Body of pancreas (tissue), 4 donors: Measurements from ENCODE around the gene NKIRAS2. TPM values are rescaled to one million over a fixed set of nuclear protein-coding genes. Genes with fewer than 3 reads are reported as not detected.

ENCODE experiments used
- ATAC-seq: fragments of 150-250 bp; one replicate; pipeline ENCODE4 v1.9.1; 2016
- DNase-seq, 4 donors: peaks; one replicate each; pipeline ENCODE4 v3.0.0-alpha.2; 2019
- H3K27ac ChIP-seq, 4 donors: fragments of 200-600 bp; sonication (generic); 1 replicate in 3 of 4; 2 replicates in 1 of 4; pipeline versions ENCODE4 v1.5.1 to v1.6.1; 2016 to 2019; ENCODE audit warnings: mild to moderate bottlenecking in 1 of 4, mixed read lengths in 1 of 4, moderate library complexity in 1 of 4
- H3K27me3 ChIP-seq, 2 donors: fragments of 200-600 bp; sonication (generic); one replicate each; pipeline ENCODE4 v1.6.0; 2016; ENCODE audit warnings: mild to moderate bottlenecking in 1 of 2
- H3K36me3 ChIP-seq, 2 donors: fragments of 200-600 bp; sonication (generic); replicated peaks in 1 of 2; 2 replicates each; pipeline ENCODE4 v1.5.1; 2016; ENCODE audit warnings: low read depth in 2 of 2; ENCODE audit not compliant: insufficient read depth in 1 of 2
- H3K4me1 ChIP-seq: fragments of 200-600 bp; sonication (generic); one replicate; pipeline ENCODE4 v1.6.0; 2016
- H3K4me3 ChIP-seq, 2 donors: fragments of 200-600 bp; sonication (generic); 1 replicate in 1 of 2; 2 replicates in 1 of 2; pipeline ENCODE4 v1.5.1; 2016 to 2019
- H3K9me3 ChIP-seq, 3 donors: fragments of 200-600 bp; sonication (generic); 1 replicate in 2 of 3; 2 replicates in 1 of 3; pipeline ENCODE4 v1.5.1; 2016
- POLR2A ChIP-seq, 3 donors: fragments of 450-650 bp; IDR thresholded peaks; one replicate each; pipeline ENCODE4 v1.6.1; 2016; ENCODE audit warnings: antibody characterized with exemption in 3 of 3, mild to moderate bottlenecking in 2 of 3
- WGBS, 2 donors: methylation state at CpG; one replicate each; pipeline ENCODE4 v1.1.5; 2017; 5-methylcytosine and 5-hydroxymethylcytosine counted together
- intact Hi-C: fragments of 100-400 bp; cut with DNase I; formaldehyde crosslinking; loops from one replicate; pipeline ENCODE4 v1.15.1; 2023
- total RNA-seq, 2 donors: library from RNA; depleted of rRNA; stranded (reverse); fragments of >200 nt; gene quantifications; one replicate each; pipeline ENCODE4 v1.1.0, GENCODE V29; 2016
- TF ChIP-seq, protein P1 (sequence below), 7 experiments: fragments of 450-650 bp in 4 of 7; fragments of 200-600 bp in 3 of 7; sonication (generic) in 3 of 7; IDR thresholded peaks; one replicate each; pipeline ENCODE4 v1.5.1; 2016 to 2019; ENCODE audit warnings: antibody characterized with exemption in 7 of 7

Gene NKIRAS2
- total RNA-seq, 2 donors from 2014 or later: 17.1 to 19.2 TPM

DNA sequence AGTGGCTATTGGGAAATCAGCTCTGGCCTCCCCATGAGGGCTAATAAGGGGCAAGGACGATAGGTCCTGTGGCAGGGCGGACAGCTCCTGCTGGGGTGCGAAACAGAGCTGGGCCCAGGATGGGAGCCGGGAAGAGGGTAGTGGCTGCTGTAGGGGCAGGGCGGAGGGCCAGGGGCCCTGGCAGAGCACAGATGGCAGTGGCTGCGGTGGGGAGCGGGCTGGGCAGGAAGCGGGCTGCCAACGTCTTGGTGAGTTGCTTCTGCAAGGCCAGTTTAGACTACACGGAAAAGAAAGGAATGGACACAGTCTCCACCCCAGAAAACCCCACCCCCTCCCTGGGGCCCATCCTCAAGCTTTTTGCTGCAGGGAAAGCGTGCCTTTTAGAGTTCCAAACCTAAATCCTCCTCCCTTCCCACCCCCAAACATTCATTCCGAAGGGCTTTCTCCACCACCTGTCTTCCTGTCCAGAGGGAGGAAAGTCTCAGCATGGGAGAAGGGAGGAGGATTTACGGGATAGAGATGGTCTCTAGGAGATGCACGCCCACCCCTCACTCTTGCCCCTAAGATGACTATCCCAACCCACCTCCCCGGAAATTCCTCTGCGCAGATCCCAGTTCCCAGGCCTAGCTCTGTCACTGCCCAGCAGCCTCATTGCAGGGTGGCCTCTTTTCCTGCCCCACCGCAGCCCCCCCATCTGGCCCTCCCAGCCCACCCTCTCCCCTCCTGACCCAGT lies 7.1 kb downstream of the NKIRAS2 start:
- no peak for ATAC-seq
- H3K4me1 ChIP-seq: peaks cover 14% of the 10 kb centered on the region
- H3K27ac ChIP-seq: no peak overlapping the region
- H3K4me3 ChIP-seq: no peak overlapping the region
- TF ChIP-seq, protein P1, sequence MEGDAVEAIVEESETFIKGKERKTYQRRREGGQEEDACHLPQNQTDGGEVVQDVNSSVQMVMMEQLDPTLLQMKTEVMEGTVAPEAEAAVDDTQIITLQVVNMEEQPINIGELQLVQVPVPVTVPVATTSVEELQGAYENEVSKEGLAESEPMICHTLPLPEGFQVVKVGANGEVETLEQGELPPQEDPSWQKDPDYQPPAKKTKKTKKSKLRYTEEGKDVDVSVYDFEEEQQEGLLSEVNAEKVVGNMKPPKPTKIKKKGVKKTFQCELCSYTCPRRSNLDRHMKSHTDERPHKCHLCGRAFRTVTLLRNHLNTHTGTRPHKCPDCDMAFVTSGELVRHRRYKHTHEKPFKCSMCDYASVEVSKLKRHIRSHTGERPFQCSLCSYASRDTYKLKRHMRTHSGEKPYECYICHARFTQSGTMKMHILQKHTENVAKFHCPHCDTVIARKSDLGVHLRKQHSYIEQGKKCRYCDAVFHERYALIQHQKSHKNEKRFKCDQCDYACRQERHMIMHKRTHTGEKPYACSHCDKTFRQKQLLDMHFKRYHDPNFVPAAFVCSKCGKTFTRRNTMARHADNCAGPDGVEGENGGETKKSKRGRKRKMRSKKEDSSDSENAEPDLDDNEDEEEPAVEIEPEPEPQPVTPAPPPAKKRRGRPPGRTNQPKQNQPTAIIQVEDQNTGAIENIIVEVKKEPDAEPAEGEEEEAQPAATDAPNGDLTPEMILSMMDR (IDR thresholded peaks at IDR 0.05): no peak
- TF ChIP-seq POLR2A (IDR thresholded peaks at IDR 0.05): no peak
- intact Hi-C loops: loop anchor here (5.0 kb wide), 1 partner anchor 90 kb away; no protein-coding TSS in a partner anchor
- no peak for DNase-seq
- peaks cover 0 to 10% of the 10 kb centered on the region in 2 donors for H3K36me3 ChIP-seq
- no peaks in the 10 kb centered on the region for H3K9me3 ChIP-seq
- no peaks in the 10 kb centered on the region for H3K27me3 ChIP-seq
- 63 to 66% methylated on average over 17 of the region's 17 CpGs for WGBS, 2 donors

- ATAC-seq: no peak
- Histone ChIP-seq H3K4me3 (no peak overlapping the region), H3K36me3 (peaks cover 0 to 10% of the 10 kb centered on the region in 2 donors), H3K27me3 (no peaks in the 10 kb centered on the region), H3K4me1 (peaks cover 14% of the 10 kb centered on the region), H3K9me3 (no peaks in the 10 kb centered on the region), H3K27ac (no peak overlapping the region)
- TF ChIP-seq, protein P1 (IDR thresholded peaks at IDR 0.05): no peak
- TF ChIP-seq POLR2A (IDR thresholded peaks at IDR 0.05): no peak
- intact Hi-C loops: loop anchor here (5.0 kb wide), 1 partner anchor 90 kb away; no protein-coding TSS in a partner anchor
- DNase-seq: no peak
- 79 to 85% methylated on average over 5 of the region's 5 CpGs for WGBS, 2 donors
These were observed 7.7 kb downstream of the NKIRAS2 start for GRCh38 chr17:42027590-42027889.

DNA sequence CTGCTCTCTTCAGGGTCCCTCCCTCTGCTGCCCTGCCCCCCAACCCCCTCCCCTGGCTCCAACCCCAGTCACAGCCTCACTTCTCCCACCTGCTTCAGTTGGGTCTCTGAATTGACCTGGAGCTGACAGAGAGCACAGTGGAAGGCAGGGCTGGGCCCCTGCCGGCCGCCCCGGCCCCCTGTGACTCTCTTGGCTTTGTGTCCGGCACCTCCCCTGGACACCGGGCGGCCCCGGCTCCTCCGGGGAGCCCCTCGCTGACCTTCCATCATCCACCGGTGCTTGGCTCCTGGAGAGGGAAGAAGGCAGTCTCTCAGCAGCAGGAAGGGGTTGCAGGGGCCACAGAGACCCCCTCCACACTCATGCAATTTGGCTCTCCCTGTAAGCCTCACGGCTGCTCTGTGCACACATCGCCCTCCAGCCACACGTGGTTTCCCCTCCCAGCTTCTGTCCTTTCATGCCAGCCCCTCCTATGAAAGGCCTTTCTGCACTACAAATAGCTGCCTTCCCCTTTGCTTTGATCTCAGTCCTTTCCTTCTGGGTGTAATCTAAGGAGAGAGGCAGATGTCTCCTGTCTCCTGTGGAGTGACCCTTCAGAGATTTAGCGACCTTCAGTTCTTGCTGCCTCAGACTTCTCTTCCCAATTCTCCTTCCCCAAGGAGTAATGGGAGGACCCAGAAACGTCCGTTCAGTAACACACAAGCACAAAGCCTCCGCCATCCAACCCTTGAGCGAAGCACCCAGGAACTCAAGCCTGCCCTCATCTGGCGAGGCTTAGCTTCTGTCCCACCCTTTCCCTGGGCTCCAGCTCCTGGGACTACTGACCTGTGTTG lies 8.3 kb downstream of the NKIRAS2 start:
- intact Hi-C loops: loop anchor here (5.0 kb wide), 1 partner anchor 89 kb away; no protein-coding TSS in a partner anchor

DNA sequence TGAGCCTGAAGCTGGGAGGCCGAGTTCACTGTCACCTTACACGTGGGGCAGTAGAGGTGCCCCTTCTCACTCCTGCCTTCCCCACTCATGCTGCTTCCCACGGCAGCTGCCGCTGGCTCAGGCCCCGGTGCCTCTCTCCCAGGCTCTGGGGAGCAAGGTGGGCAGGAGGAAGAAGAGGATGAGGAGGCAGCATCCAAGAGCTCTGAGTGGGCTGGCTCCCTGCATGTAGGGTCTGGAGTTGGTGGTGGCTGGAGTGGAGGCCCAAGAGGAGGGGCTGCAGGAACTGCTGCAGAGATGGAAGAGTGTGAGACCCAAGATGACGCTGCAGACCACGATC lies 8.9 kb downstream of the NKIRAS2 start:
- ATAC-seq: no peak

More for the DNA sequence above, 8.3 kb downstream of the NKIRAS2 start:
- WGBS, 2 donors: 66 to 67% methylated on average over 13 to 19 of the region's 19 CpGs
- Histone ChIP-seq H3K36me3 (peaks cover 0 to 6% of the 10 kb centered on the region in 2 donors), H3K4me3 (no peak overlapping the region), H3K27me3 (no peaks in the 10 kb centered on the region), H3K9me3 (no peaks in the 10 kb centered on the region), H3K27ac (no peak overlapping the region), H3K4me1 (peaks cover 14% of the 10 kb centered on the region)
- DNase-seq (peak in 3 of 4 donors; percentile 30 to 45 (median 43)), ATAC-seq (no peak)
- TF ChIP-seq, protein P1 (IDR thresholded peaks at IDR 0.05): peak in 3 of 7 experiments; percentile 6 to 37 (median 16)
- TF ChIP-seq POLR2A (IDR thresholded peaks at IDR 0.05): no peak

More for the DNA sequence above, 8.9 kb downstream of the NKIRAS2 start:
- H3K4me3 ChIP-seq: no peak overlapping the region
- H3K9me3 ChIP-seq: no peaks in the 10 kb centered on the region
- intact Hi-C loops: loop anchor here (5.0 kb wide), 1 partner anchor 89 kb away; no protein-coding TSS in a partner anchor
- H3K27ac ChIP-seq: no peak overlapping the region
- DNase-seq: no peak
- H3K36me3 ChIP-seq: peaks cover 0 to 4% of the 10 kb centered on the region in 2 donors
- H3K27me3 ChIP-seq: no peaks in the 10 kb centered on the region
- 63 to 76% methylated on average over 5 to 7 of the region's 7 CpGs for WGBS, 2 donors
- no peak for TF ChIP-seq POLR2A (IDR thresholded peaks at IDR 0.05)
- TF ChIP-seq, protein P1 (IDR thresholded peaks at IDR 0.05): no peak
- peaks cover 14% of the 10 kb centered on the region for H3K4me1 ChIP-seq
